KOPT-K1 (cell line): Measurements from ENCODE around the gene BTBD8.

ENCODE experiments used
- H3K27ac ChIP-seq: fragments of 200-600 bp; sonication (generic); 2 replicates; pipeline ENCODE4 v1.5.1; 2016; ENCODE audit warnings: antibody characterized with exemption, mild to moderate bottlenecking, low read depth, low read length; ENCODE audit not compliant: poor library complexity, severe bottlenecking
- H3K36me3 ChIP-seq: fragments of 200-600 bp; sonication (generic); 2 replicates; pipeline ENCODE4 v1.5.1; 2017; ENCODE audit warnings: antibody characterized with exemption, mild to moderate bottlenecking, low read length, moderate library complexity; ENCODE audit not compliant: insufficient read depth
- H3K9me3 ChIP-seq: fragments of 200-600 bp; sonication (generic); 2 replicates; pipeline ENCODE4 v1.5.1; 2017; ENCODE audit warnings: antibody characterized with exemption, low read length, mild to moderate bottlenecking; ENCODE audit not compliant: insufficient read depth, poor library complexity, severe bottlenecking

Gene BTBD8

GRCh38 chr1:92123868-92124267 lies 43.7 kb downstream of the BTBD8 start:
- Histone ChIP-seq H3K36me3 (no peaks in the 10 kb centered on the region), H3K27ac (peak overlapping the region; percentile 48), H3K9me3 (no peaks in the 10 kb centered on the region)

- Histone ChIP-seq H3K9me3 (no peaks in the 10 kb centered on the region), H3K27ac (no peak overlapping the region), H3K36me3 (no peaks in the 10 kb centered on the region)
Measured at GRCh38 chr1:92125204-92125603, 45.1 kb downstream of the BTBD8 start.

GRCh38 chr1:92126088-92126487 lies 45.9 kb downstream of the BTBD8 start:
- H3K36me3 ChIP-seq: no peaks in the 10 kb centered on the region
- no peaks in the 10 kb centered on the region for H3K9me3 ChIP-seq
- no peak overlapping the region for H3K27ac ChIP-seq

- Histone ChIP-seq H3K36me3 (no peaks in the 10 kb centered on the region), H3K9me3 (no peaks in the 10 kb centered on the region), H3K27ac (no peak overlapping the region)
Measured at GRCh38 chr1:92134331-92134730, 54.2 kb downstream of the BTBD8 start.

- Histone ChIP-seq H3K9me3 (no peaks in the 10 kb centered on the region), H3K36me3 (no peaks in the 10 kb centered on the region), H3K27ac (no peak overlapping the region)
Measured at GRCh38 chr1:92136341-92136740, 56.2 kb downstream of the BTBD8 start.

- Histone ChIP-seq H3K36me3 (no peaks in the 10 kb centered on the region), H3K9me3 (peaks cover 22% of the 10 kb centered on the region), H3K27ac (no peak overlapping the region)
Measured at GRCh38 chr1:92154934-92155333, 74.8 kb downstream of the BTBD8 start.

- Histone ChIP-seq H3K27ac (no peak overlapping the region), H3K36me3 (no peaks in the 10 kb centered on the region; the same call in 1 of the 2 replicates), H3K9me3 (peaks cover 33% of the 10 kb centered on the region)
Measured at GRCh38 chr1:92159593-92159992, 79.4 kb downstream of the BTBD8 start.

GRCh38 chr1:92165389-92165788 lies 85.2 kb downstream of the BTBD8 start:
- Histone ChIP-seq H3K27ac (no peak overlapping the region), H3K36me3 (no peaks in the 10 kb centered on the region; the same call in 1 of the 2 replicates), H3K9me3 (peaks cover 8% of the 10 kb centered on the region)

GRCh38 chr1:92167151-92167550 lies 87.0 kb downstream of the BTBD8 start:
- Histone ChIP-seq H3K27ac (no peak overlapping the region), H3K9me3 (no peaks in the 10 kb centered on the region), H3K36me3 (no peaks in the 10 kb centered on the region)

GRCh38 chr1:92168657-92169056 lies 88.5 kb downstream of the BTBD8 start:
- Histone ChIP-seq H3K27ac (no peak overlapping the region), H3K36me3 (no peaks in the 10 kb centered on the region)

GRCh38 chr1:92169214-92170005 lies 89.3 kb downstream of the BTBD8 start:
- Histone ChIP-seq H3K9me3 (no peaks in the 10 kb centered on the region), H3K27ac (no peak overlapping the region), H3K36me3 (no peaks in the 10 kb centered on the region)

More at GRCh38 chr1:92168657-92169056, 88.5 kb downstream of the BTBD8 start:
- no peaks in the 10 kb centered on the region for H3K9me3 ChIP-seq

- Histone ChIP-seq H3K27ac (no peak overlapping the region), H3K9me3 (no peaks in the 10 kb centered on the region), H3K36me3 (no peaks in the 10 kb centered on the region)
Measured at GRCh38 chr1:92184632-92185031, 104.5 kb downstream of the BTBD8 start.

GRCh38 chr1:92186081-92186480 lies 105.9 kb downstream of the BTBD8 start:
- no peaks in the 10 kb centered on the region for H3K9me3 ChIP-seq
- H3K36me3 ChIP-seq: no peaks in the 10 kb centered on the region
- no peak overlapping the region for H3K27ac ChIP-seq

- Histone ChIP-seq H3K9me3 (no peaks in the 10 kb centered on the region), H3K27ac (no peak overlapping the region), H3K36me3 (no peaks in the 10 kb centered on the region)
Measured at GRCh38 chr1:92188436-92189255, 108.5 kb downstream of the BTBD8 start.

- no peaks in the 10 kb centered on the region for H3K9me3 ChIP-seq
- H3K27ac ChIP-seq: no peak overlapping the region
- H3K36me3 ChIP-seq: no peaks in the 10 kb centered on the region
Measured at GRCh38 chr1:92191726-92192125, 111.6 kb downstream of the BTBD8 start.
